ENCODE measurements around the gene PLSCR3. TPM values are rescaled to one million over a fixed set of nuclear protein-coding genes. Genes with fewer than 3 reads are reported as not detected.
A peak's percentile ranks its signal among the peaks of the same experiment; 100 is the strongest.

PLSCR3 gene
- total RNA-seq, 1 donor from 2014 or later = 68.4 TPM

DNA sequence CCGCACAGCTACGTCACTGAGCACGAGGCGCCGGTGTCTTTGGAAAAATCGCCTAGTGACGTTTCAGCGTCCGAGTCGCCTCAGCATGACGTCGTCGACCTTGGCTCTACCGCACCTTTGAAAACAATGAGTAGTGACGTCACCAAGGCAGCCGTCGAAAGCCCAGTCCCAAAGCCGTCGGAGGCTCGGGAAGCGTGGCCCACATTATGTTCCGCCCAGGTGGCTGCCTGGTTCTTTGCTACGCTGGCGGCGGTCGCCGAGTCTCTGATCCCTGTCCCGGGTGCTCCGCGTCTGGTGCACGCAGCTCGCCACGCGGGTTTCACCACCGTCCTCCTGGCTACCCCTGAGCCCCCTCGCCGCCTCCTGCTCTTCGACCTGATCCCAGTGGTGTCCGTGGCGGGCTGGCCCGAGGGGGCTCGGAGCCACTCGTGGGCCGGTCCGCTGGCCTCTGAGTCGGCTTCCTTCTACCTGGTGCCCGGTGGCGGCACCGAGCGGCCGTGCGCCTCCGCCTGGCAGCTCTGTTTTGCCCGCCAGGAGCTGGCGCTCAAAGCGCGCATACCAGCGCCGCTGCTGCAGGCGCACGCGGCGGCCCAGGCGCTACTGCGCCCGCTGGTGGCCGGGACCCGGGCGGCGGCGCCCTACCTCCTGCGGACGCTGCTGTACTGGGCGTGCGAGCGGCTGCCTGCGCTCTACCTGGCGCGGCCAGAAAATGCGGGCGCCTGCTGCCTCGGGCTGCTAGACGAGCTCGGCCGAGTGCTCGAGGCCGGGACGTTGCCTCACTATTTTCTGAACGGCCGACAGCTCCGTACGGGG, 42.4 kb upstream of the PLSCR3 start:
- peaks cover 42% of the 10 kb centered on the region for H3K4me1 Mint-ChIP-seq
- H3K4me3 Mint-ChIP-seq = peak overlapping the region; percentile 83
- H3K27ac Mint-ChIP-seq = peak overlapping the region; percentile 97
- H3K9me3 Mint-ChIP-seq = no peaks in the 10 kb centered on the region
- H3K27me3 Mint-ChIP-seq (ENCODE audit: low read depth) = peaks cover 38% of the 10 kb centered on the region
- TF ChIP-seq CTCF (IDR thresholded peaks at IDR 0.05; ENCODE audit: unreplicated experiment) = peak; percentile 39
- DNase-seq (ENCODE audit: low spot score in 2 of 2, unreplicated experiment in 2 of 2) = peak; percentile 75 to 88
- no peaks in the 10 kb centered on the region for H3K36me3 Mint-ChIP-seq

GRCh38 chr17:7435676-7436555, 41.6 kb upstream of the PLSCR3 start:
- peak overlapping the region; percentile 83 for H3K4me3 Mint-ChIP-seq
- H3K4me1 Mint-ChIP-seq = peaks cover 34% of the 10 kb centered on the region
- no peaks in the 10 kb centered on the region for H3K36me3 Mint-ChIP-seq
- TF ChIP-seq CTCF (IDR thresholded peaks at IDR 0.05; ENCODE audit: unreplicated experiment) = peak; percentile 41
- DNase-seq (ENCODE audit: low spot score in 2 of 2, unreplicated experiment in 2 of 2) = peak in 1 of 2 experiments; percentile 58
- peaks cover 38% of the 10 kb centered on the region for H3K27me3 Mint-ChIP-seq (ENCODE audit: low read depth)
- no peaks in the 10 kb centered on the region for H3K9me3 Mint-ChIP-seq
- H3K27ac Mint-ChIP-seq = peak overlapping the region; percentile 97

- no peak for DNase-seq (ENCODE audit: low spot score in 2 of 2, unreplicated experiment in 2 of 2)
- TF ChIP-seq CTCF (IDR thresholded peaks at IDR 0.05; ENCODE audit: unreplicated experiment) = no peak
- Mint-ChIP-seq H3K27ac (no peak overlapping the region), H3K4me3 (no peak overlapping the region), H3K27me3 (ENCODE audit: low read depth) (peaks cover 19% of the 10 kb centered on the region), H3K9me3 (no peaks in the 10 kb centered on the region), H3K4me1 (peaks cover 8% of the 10 kb centered on the region), H3K36me3 (no peaks in the 10 kb centered on the region)
Measured at GRCh38 chr17:7432296-7432695, 38.0 kb upstream of the PLSCR3 start.

- no peaks in the 10 kb centered on the region for H3K9me3 Mint-ChIP-seq
- DNase-seq (ENCODE audit: low spot score in 2 of 2, unreplicated experiment in 2 of 2) = no peak
- H3K4me1 Mint-ChIP-seq = peaks cover 3% of the 10 kb centered on the region
- no peak overlapping the region for H3K27ac Mint-ChIP-seq
- H3K36me3 Mint-ChIP-seq = no peaks in the 10 kb centered on the region
- no peak for TF ChIP-seq CTCF (IDR thresholded peaks at IDR 0.05; ENCODE audit: unreplicated experiment)
- H3K4me3 Mint-ChIP-seq = no peak overlapping the region
- H3K27me3 Mint-ChIP-seq (ENCODE audit: low read depth) = peaks cover 11% of the 10 kb centered on the region
Measured at GRCh38 chr17:7431231-7431630, 36.9 kb upstream of the PLSCR3 start.

DNA sequence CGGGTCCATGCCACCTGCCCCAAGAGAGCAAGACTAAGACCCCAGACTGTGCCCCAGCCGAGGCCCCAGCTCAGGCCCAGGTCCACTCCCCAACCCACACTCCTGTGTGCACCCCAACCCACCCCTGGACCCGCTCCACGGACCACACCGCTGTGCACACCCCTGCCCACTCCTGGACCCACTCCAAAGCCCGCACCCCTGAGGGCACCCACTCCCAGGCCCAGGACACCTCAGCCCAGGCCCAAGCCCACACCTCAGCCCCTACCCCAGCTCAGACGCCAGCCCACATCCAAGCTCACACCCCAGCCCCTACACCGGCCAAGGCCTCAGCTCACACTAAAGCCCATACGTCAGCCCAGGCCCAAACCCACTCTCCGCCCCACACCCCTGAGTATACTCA, 35.4 kb upstream of the PLSCR3 start:
- no peak for DNase-seq (ENCODE audit: low spot score in 2 of 2, unreplicated experiment in 2 of 2)
- no peaks in the 10 kb centered on the region for H3K4me1 Mint-ChIP-seq
- no peaks in the 10 kb centered on the region for H3K9me3 Mint-ChIP-seq
- no peaks in the 10 kb centered on the region for H3K36me3 Mint-ChIP-seq
- H3K27me3 Mint-ChIP-seq (ENCODE audit: low read depth) = no peaks in the 10 kb centered on the region
- no peak overlapping the region for H3K27ac Mint-ChIP-seq
- H3K4me3 Mint-ChIP-seq = no peak overlapping the region
- no peak for TF ChIP-seq CTCF (IDR thresholded peaks at IDR 0.05; ENCODE audit: unreplicated experiment)
